ENCODE data around the gene RAB3IL1.
A peak's percentile ranks its signal among the peaks of the same experiment; 100 is the strongest.

Gene RAB3IL1

GRCh38 chr11:61905067-61905696, 12.2 kb downstream of the RAB3IL1 start:
- no peak for DNase-seq (ENCODE audit: low spot score)

GRCh38 chr11:61904539-61905048, 12.8 kb downstream of the RAB3IL1 start:
- no peak for DNase-seq (ENCODE audit: low spot score)

GRCh38 chr11:61903845-61904244, 13.5 kb downstream of the RAB3IL1 start:
- no peak for DNase-seq (ENCODE audit: low spot score)

DNA sequence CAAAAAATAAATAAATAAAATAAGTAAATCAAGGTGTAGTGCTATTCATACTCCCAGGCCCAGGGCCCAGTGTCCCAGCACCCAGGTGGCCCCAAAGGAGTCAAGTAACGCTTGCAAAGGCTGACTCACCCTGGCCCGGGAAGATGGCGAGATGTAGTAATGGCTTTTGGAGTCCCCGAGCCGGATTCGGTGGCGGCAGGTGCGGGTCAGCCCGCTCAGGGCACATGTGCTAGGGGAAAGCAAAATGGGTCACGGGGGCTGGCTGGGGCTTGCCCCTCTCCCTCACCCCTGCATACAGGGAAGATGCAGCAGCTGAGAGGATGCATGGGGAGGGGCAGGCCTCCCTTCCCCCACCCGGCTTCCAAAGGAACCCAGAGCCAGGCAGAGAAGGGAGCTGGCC, 15.1 kb downstream of the RAB3IL1 start:
- DNase-seq (ENCODE audit: low spot score) = no peak

GRCh38 chr11:61901397-61901796, 16.0 kb downstream of the RAB3IL1 start:
- DNase-seq (ENCODE audit: low spot score) = no peak

GRCh38 chr11:61900251-61900650, 17.1 kb downstream of the RAB3IL1 start:
- no peak for DNase-seq (ENCODE audit: low spot score)

- peak; percentile 78 for DNase-seq (ENCODE audit: low spot score)
These were observed 18.1 kb downstream of the RAB3IL1 start for GRCh38 chr11:61899146-61899841.

GRCh38 chr11:61898247-61898582, 19.2 kb downstream of the RAB3IL1 start:
- DNase-seq (ENCODE audit: low spot score) = no peak

DNA sequence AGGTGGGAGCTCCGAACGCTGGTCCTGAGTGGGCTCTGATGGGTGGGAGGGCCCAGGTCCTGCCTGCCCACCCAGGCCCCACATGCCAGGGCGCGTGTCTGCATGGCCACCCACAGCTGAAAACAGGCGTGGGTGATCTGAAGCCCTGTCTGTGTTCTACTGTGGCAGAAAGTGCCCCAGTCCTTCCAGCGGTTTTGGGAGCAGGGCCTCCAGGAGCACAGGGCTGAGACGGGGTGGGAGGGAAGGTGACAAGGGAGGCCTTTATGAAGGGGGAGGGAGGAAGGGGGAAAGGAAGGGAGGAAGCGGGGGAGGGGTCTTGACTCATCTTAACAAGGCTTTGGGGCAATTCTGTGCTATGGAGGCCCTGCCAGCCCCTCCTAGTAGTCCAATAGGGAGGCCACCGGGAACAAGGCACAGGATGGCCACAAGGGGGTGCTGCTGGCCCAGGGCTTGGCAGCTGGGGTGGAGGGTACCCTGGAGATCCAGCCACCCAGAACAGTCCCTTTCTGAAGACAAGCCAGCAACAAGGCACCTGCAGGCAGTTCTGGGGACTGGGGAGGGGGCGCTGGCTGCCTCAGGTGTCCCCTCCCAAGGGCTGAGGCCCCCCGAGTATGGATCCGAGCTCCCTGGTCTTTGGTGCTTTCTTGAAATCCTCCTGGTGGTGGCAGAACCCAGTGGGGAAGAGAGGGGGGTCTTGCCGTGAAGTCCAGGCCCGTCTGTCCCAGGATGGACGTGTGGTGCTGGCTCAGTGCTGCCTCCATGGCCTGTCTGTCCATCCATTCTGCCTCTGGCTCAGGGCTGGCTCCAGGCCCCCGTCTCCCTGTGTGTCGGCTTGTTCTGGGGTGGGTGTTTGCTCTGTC, 19.7 kb downstream of the RAB3IL1 start:
- DNase-seq (ENCODE audit: low spot score) = peak; percentile 32

GRCh38 chr11:61896665-61897386, 20.5 kb downstream of the RAB3IL1 start:
- DNase-seq (ENCODE audit: low spot score) = no peak

- DNase-seq (ENCODE audit: low spot score) = no peak
These were observed 21.7 kb downstream of the RAB3IL1 start for GRCh38 chr11:61895718-61896059.

DNA sequence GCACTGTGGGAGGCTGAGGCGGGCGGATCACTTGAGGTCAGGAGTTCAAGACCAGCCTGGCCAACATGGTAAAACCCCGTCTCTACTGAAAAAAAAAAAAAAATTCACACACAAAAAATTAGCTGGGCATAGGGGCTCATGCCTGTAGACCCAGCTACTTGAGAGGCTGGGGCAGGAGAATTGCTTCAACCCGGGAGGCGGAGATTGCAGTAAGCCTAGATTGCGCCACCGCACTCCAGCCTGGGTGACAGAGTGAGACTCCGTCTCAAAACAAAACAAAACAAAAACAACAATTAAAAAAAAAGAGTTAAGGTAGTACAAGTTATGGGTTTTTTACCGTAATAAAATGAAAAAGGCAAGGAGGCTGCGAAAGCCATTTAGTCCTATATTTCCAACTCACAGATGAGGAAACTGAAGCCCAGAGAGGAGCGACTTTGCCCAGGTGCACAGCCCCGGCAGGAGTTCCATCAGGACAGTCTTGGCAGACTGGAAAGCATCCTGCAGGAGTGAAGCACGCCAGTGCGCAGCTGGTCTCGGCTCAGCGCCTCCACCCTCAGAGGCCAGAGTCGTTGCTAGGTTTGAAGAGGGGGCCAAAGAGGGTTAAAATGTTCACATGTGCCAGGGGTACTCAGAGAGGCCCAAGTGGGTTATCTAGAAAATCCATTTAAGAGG, 22.2 kb downstream of the RAB3IL1 start:
- DNase-seq (ENCODE audit: low spot score) = no peak

GRCh38 chr11:61893981-61894380, 23.4 kb downstream of the RAB3IL1 start:
- DNase-seq (ENCODE audit: low spot score) = peak; percentile 29

DNA sequence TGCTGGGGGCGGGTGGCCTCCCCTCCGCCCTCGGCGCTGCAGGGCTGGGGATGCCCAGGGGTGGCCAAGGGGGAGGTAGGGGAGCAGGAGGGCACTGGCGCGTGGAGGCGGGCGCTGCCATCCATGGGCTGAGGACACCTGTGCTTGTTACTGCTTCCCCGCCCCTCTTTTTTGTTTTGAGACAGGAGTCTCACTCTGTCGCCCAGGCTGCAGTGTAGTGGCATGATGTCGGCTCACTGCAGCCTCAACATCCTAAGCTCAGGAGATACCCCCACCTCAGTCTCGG, 25.3 kb downstream of the RAB3IL1 start:
- DNase-seq (ENCODE audit: low spot score) = no peak

DNA sequence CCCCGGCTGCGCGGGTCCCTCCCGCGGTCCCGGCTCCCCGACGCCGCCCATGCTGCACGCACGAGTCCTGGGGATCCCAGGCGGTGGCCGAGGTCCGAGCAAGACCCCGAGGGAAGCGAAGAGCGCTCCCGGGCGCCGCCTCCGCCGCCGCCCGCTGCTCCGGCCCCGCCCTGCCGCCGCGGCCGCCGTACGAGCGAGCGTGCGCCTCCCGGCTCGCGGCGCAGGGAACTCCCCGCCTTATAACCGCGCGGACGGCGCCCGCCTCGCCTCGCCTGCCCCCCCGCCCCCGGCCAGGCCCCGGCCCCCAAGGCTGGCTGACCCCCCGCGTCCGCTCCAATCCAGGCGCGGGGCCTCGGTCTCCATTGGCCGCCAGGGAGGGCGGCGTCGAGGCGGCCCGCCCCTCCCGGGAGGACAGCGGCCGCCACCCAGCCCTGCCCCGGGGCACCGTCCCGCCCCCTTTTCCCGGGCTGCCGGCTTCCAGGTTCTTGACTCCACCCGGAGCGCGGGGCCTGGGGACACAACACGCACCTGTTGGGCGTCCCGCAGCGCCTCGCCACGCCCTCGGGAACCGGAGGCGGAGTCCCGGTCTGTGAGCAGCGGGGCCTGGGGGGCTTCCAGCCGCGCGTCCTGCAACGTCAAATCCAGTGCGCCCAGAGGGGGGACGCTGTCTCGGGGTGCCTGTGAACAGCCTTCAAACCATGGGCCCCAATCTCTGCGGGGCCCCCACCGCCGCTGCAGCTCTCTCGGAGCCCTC, 25.9 kb downstream of the RAB3IL1 start, which contains the start of gene FADS3:
Gene FADS3 (minus strand): TSS at position 215 of the 754 bp plus-strand sequence. CDS start 164 bp downstream, at position 51.
- DNase-seq (ENCODE audit: low spot score) = peak; percentile 76

DNA sequence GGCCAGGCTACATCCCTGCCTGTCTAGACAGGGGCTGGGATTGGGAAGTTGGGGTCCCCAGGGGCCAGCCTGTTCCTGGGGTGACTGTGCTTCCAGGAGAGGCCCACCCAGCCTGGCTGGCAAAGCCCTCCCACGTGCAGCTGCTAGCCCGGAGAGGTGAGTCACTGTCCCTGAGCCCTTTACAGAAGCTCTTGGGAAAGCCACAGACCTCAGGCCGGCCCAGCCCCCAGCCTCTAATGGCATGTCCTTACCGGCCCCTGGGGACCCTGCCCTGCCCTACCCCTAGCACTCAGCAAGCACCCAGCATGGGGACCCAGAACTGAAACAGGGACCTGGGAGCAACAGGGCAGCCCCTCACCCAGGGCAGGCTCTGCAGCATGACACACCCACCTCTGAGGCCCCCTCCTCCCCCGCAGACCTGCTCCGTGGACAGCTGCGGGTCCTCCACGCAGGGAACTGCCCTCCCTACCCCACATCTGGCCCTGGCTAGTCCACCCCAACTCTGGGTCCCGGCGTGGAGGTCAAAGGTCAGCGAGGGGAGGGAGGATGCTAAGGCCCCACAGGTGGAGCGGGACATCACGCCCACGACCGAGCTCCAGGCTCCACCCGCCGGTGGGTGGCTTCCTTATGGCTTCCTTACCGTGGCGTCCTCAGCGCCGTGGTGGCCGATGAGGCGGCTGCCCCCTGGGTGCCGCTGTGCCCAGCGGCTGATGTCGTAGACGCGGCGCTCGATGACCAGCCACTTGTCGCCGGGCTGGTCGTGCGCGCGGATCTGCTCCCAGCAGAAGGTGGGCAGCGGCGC, 26.6 kb downstream of the RAB3IL1 start:
- peak; percentile 74 for DNase-seq (ENCODE audit: low spot score)

DNA sequence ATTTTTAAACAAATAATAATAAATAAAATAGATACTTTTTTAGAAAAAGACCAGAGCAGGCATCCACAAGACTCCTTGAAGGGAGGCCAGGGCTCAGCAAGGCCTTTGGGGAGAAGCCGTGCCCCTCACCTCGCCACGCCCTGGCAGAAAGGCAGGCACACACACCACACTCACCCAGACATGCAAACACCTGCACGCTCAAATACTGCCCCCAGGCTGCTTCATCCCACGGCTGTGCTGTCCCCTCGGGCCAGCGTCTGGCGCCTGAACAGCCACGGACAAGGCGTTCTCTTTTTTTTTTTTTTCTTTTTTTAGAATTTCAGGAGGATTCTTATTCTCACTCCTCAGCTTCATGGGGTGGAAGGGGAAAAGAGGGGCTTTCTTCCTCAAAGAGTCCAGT, 27.5 kb downstream of the RAB3IL1 start:
- no peak for DNase-seq (ENCODE audit: low spot score)

GRCh38 chr11:61888590-61888989, 28.8 kb downstream of the RAB3IL1 start:
- no peak for DNase-seq (ENCODE audit: low spot score)

DNA sequence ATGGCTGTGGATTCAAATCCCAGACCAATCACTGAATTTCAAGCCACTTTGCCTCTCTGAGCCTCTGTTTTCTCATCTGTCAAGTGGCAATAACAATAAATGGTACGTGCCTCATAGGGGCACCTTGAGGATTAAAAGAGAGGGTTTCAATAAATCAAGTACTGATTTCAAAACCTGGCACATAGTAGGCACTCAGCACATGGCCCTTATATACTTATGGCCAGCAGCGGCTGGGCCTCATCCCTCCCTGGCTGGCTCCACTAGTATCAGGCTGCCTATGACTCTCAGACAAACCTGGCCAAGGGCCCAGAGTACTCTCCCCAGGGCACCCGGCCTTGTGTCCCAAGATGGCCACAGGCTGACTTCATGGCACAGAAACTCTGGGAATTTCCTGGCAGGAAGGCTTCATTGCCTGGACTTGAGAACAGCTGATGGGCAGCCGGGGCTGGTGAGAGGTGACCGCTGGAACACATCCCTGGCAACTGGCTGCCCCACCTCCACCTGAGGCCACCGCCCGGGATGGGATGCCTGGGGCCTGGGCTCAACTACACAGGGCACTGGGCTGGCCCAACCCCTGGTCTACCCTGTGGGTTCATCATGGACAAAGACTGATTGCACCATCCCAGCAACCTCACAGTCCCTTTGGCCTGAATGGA, 29.4 kb downstream of the RAB3IL1 start:
- DNase-seq (ENCODE audit: low spot score) = peak; percentile 55

GRCh38 chr11:61886643-61887042, 30.7 kb downstream of the RAB3IL1 start:
- no peak for DNase-seq (ENCODE audit: low spot score)
